ENCODE results near the gene EFHC2.

DNA sequence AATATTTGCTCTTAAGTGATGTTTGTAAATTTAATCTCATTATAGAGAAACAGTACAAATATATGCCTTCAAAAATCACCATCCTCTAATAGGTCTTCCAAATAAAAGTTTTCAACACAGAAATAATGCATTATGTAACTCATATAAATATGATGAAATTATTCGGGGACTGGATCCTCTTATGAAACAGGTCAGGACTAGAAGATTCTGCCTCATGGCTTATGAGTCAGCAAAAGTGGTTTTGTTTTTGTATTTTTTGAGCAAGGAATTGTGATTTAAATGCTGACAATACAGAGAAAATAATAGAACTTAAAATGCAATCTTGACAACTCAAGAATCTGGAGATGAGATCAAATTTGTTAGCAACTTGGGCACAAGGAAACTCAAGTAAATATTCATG is 190.6 kb downstream of the EFHC2 start:
- TF ChIP-seq, protein P1, sequence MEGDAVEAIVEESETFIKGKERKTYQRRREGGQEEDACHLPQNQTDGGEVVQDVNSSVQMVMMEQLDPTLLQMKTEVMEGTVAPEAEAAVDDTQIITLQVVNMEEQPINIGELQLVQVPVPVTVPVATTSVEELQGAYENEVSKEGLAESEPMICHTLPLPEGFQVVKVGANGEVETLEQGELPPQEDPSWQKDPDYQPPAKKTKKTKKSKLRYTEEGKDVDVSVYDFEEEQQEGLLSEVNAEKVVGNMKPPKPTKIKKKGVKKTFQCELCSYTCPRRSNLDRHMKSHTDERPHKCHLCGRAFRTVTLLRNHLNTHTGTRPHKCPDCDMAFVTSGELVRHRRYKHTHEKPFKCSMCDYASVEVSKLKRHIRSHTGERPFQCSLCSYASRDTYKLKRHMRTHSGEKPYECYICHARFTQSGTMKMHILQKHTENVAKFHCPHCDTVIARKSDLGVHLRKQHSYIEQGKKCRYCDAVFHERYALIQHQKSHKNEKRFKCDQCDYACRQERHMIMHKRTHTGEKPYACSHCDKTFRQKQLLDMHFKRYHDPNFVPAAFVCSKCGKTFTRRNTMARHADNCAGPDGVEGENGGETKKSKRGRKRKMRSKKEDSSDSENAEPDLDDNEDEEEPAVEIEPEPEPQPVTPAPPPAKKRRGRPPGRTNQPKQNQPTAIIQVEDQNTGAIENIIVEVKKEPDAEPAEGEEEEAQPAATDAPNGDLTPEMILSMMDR (optimal IDR thresholded peaks at IDR 0.05 in 1 of 3, IDR thresholded peaks at IDR 0.05 in 1 of 3, conservative IDR thresholded peaks at IDR 0.05 in 1 of 3; ENCODE audit: extremely low read depth in 1 of 3, insufficient read depth in 2 of 3, low read length in 3 of 3), result no peak
- no peak for TF ChIP-seq EZH2 (IDR thresholded peaks at IDR 0.05; ENCODE audit: low read length)
